H1 (cell line): Measurements from ENCODE around the gene WASF1. TPM values are rescaled to one million over a fixed set of nuclear protein-coding genes. Genes with fewer than 3 reads are reported as not detected.

Experiments
- CTCF ChIA-PET: fragments of 300-600 bp; sonication (Branson Sonifier 250); formaldehyde crosslinking; loops from one replicate; lab custom pipeline; 2021; ENCODE audit not compliant: partially characterized antibody; lab: Charles Lee
- POLR2A ChIA-PET: fragments of 300-600 bp; sonication (Branson Sonifier 250); formaldehyde crosslinking; loops from one replicate; lab custom pipeline; 2021; ENCODE audit warnings: inconsistent platforms; ENCODE audit not compliant: partially characterized antibody; lab: Charles Lee
- DNase-seq, 2 experiments: peaks; one replicate each; pipeline versions ENCODE4 v3.0.0 to v3.0.0-alpha.2; 2010 to 2022; ENCODE audit warnings: low spot score in 2 of 2, low read depth in 1 of 2, mixed read lengths in 1 of 2
- FAIRE-seq: peaks from 2 replicates; lab custom pipeline; 2011; peaks lifted over from hg19 to GRCh38; lab: Jason Lieb, UNC
- H2AFZ ChIP-seq: 2 replicates; pipeline ENCODE4 v1.8.1; 2012; ENCODE audit warnings: low read length, inconsistent platforms
- H2AK5ac ChIP-seq: 2 replicates; pipeline ENCODE4 v1.6.1; 2013; ENCODE audit warnings: low read depth, low read length
- H2BK120ac ChIP-seq: replicated peaks from 2 replicates; pipeline ENCODE3; 2013; ENCODE audit warnings: low read depth, low read length, inconsistent platforms
- H2BK12ac ChIP-seq: 2 replicates; pipeline ENCODE4 v1.6.1; 2013; ENCODE audit warnings: low read depth, low read length
- H2BK15ac ChIP-seq: 2 replicates; pipeline ENCODE4 v1.6.1; 2013; ENCODE audit warnings: low read length
- H2BK20ac ChIP-seq: 2 replicates; pipeline ENCODE4 v1.6.1; 2013; ENCODE audit warnings: low read length
- H2BK5ac ChIP-seq: 2 replicates; pipeline ENCODE4 v1.6.1; 2013; ENCODE audit warnings: low read depth, low read length
- H3K14ac ChIP-seq: 2 replicates; pipeline ENCODE4 v1.6.1; 2013; ENCODE audit warnings: inconsistent platforms; ENCODE audit not compliant: insufficient read length
- H3K18ac ChIP-seq: 2 replicates; pipeline ENCODE4 v1.6.1; 2013; ENCODE audit warnings: low read length; ENCODE audit errors: extremely low read depth
- H3K23ac ChIP-seq: 2 replicates; pipeline ENCODE4 v1.6.1; 2013; ENCODE audit warnings: inconsistent platforms; ENCODE audit not compliant: insufficient read length
- H3K23me2 ChIP-seq: 2 replicates; pipeline ENCODE4 v1.6.1; 2013; ENCODE audit warnings: low read depth, low read length
- H3K27ac ChIP-seq: 2 replicates; pipeline ENCODE4 v1.6.1; 2011; ENCODE audit warnings: low read depth, low read length, inconsistent platforms
- H3K27me3 ChIP-seq, 4 experiments: replicated peaks in 1 of 4; 1 replicate in 1 of 4; 2 replicates in 3 of 4; pipeline versions ENCODE4 v1.6.1 to v1.8.1; 2011 to 2013; ENCODE audit warnings: low read length in 3 of 4, mild to moderate bottlenecking in 3 of 4, inconsistent platforms in 2 of 4, mixed read lengths in 2 of 4, moderate library complexity in 1 of 4; ENCODE audit not compliant: control insufficient read depth in 3 of 4, insufficient read depth in 3 of 4; ENCODE audit errors: extremely low read depth in 1 of 4
- H3K36me3 ChIP-seq, 4 experiments: 2 replicates each; pipeline versions ENCODE4 v1.6.1 to v1.8.1; 2011 to 2013; ENCODE audit warnings: mild to moderate bottlenecking in 4 of 4, low read length in 3 of 4, moderate library complexity in 2 of 4, control low read depth in 1 of 4, inconsistent platforms in 1 of 4; ENCODE audit not compliant: insufficient read depth in 4 of 4, control insufficient read depth in 2 of 4
- H3K4ac ChIP-seq: replicated peaks from 2 replicates; pipeline ENCODE3; 2013; ENCODE audit warnings: low read length, low read depth, mixed read lengths, inconsistent platforms; ENCODE audit not compliant: insufficient read length
- H3K4me1 ChIP-seq, 4 experiments: replicated peaks in 1 of 4; 1 replicate in 1 of 4; 2 replicates in 3 of 4; pipeline versions ENCODE4 v1.6.1 to v1.8.1; 2011 to 2013; ENCODE audit warnings: low read length in 3 of 4, inconsistent platforms in 2 of 4, mixed read lengths in 1 of 4; ENCODE audit not compliant: insufficient read depth in 4 of 4, control insufficient read depth in 3 of 4
- H3K4me2 ChIP-seq, 2 experiments: 2 replicates each; pipeline versions ENCODE4 v1.6.1 to v1.8.1; 2011 to 2013; ENCODE audit warnings: low read depth in 2 of 2, low read length in 2 of 2, control low read depth in 1 of 2, inconsistent platforms in 1 of 2, mild to moderate bottlenecking in 1 of 2; ENCODE audit not compliant: insufficient read depth in 1 of 2
- H3K4me3 ChIP-seq, 4 experiments: fragments of 200-600, 300-600 bp in 1 of 4; sonication (generic), shearing (Covaris generic), sonication (Bioruptor Twin) in 1 of 4; 2 replicates each; pipeline versions ENCODE4 v1.5.1 to v1.8.1; 2011 to 2016; ENCODE audit warnings: low read length in 4 of 4, low read depth in 3 of 4, control low read depth in 2 of 4, inconsistent platforms in 2 of 4, mild to moderate bottlenecking in 2 of 4, mixed read lengths in 1 of 4, moderate library complexity in 1 of 4; ENCODE audit not compliant: insufficient read depth in 2 of 4; ENCODE audit errors: extremely low read depth in 1 of 4
- H3K56ac ChIP-seq: replicated peaks from 2 replicates; pipeline ENCODE3; 2013; ENCODE audit warnings: low read depth, mild to moderate bottlenecking, mixed read lengths, low read length, inconsistent platforms; ENCODE audit not compliant: insufficient read length
- H3K79me1 ChIP-seq: 2 replicates; pipeline ENCODE4 v1.6.1; 2013; ENCODE audit warnings: low read depth, low read length, control low read depth
- H3K79me2 ChIP-seq, 2 experiments: 2 replicates each; pipeline versions ENCODE4 v1.6.1 to v1.8.1; 2012 to 2013; ENCODE audit warnings: low read length in 2 of 2, mild to moderate bottlenecking in 2 of 2, inconsistent platforms in 1 of 2; ENCODE audit not compliant: insufficient read depth in 2 of 2, control insufficient read depth in 1 of 2
- H3K9ac ChIP-seq, 4 experiments: replicated peaks in 1 of 4; 1 replicate in 1 of 4; 2 replicates in 3 of 4; pipeline versions ENCODE4 v1.6.1 to v1.8.1; 2011 to 2013; ENCODE audit warnings: low read depth in 3 of 4, low read length in 3 of 4, control low read depth in 2 of 4, mild to moderate bottlenecking in 2 of 4, moderate library complexity in 2 of 4, inconsistent platforms in 1 of 4; ENCODE audit errors: extremely low read depth in 1 of 4
- H3K9me3 ChIP-seq, 2 experiments: 2 replicates each; pipeline versions ENCODE4 v1.6.1 to v1.8.1; 2012 to 2013; ENCODE audit warnings: mild to moderate bottlenecking in 2 of 2, moderate library complexity in 2 of 2, control low read depth in 1 of 2, inconsistent platforms in 1 of 2, low read depth in 1 of 2, low read length in 1 of 2, mixed read lengths in 1 of 2; ENCODE audit not compliant: insufficient read depth in 2 of 2
- H4K20me1 ChIP-seq, 2 experiments: replicated peaks in 1 of 2; 2 replicates each; pipeline versions ENCODE3 to v1.8.1; 2011 to 2013; ENCODE audit warnings: inconsistent platforms in 2 of 2, low read length in 2 of 2, mild to moderate bottlenecking in 1 of 2; ENCODE audit not compliant: insufficient read depth in 2 of 2, control insufficient read depth in 1 of 2
- H4K5ac ChIP-seq: 2 replicates; pipeline ENCODE4 v1.6.1; 2013; ENCODE audit warnings: low read length, low read depth, mixed read lengths, inconsistent platforms; ENCODE audit not compliant: insufficient read length
- H4K8ac ChIP-seq: 2 replicates; pipeline ENCODE4 v1.8.0; 2013; ENCODE audit warnings: mild to moderate bottlenecking, moderate library complexity, low read length, inconsistent platforms; ENCODE audit not compliant: insufficient read depth; ENCODE audit errors: extremely low read depth
- H4K91ac ChIP-seq: replicated peaks from 2 replicates; pipeline ENCODE3; 2013; ENCODE audit warnings: low read length, mixed read lengths, inconsistent platforms; ENCODE audit not compliant: insufficient read length
- BCL11A ChIP-seq, 2 experiments: IDR thresholded peaks; one replicate each; pipeline ENCODE4 v1.6.1; 2011; ENCODE audit warnings: low read depth in 2 of 2, low read length in 2 of 2, mild to moderate bottlenecking in 2 of 2
- CTBP2 ChIP-seq: IDR thresholded peaks from 2 replicates; pipeline ENCODE4 v1.7.0; 2011; ENCODE audit warnings: borderline replicate concordance, mild to moderate bottlenecking, moderate library complexity, mixed read lengths, low read length; ENCODE audit not compliant: insufficient read depth, insufficient read length
- CTCF ChIP-seq, 3 experiments: IDR thresholded peaks; 1 replicate in 2 of 3; 2 replicates in 1 of 3; pipeline versions ENCODE4 v1.5.1 to v1.6.1; 2011; ENCODE audit warnings: low read length in 3 of 3, mild to moderate bottlenecking in 3 of 3, inconsistent platforms in 2 of 3, low read depth in 1 of 3, moderate library complexity in 1 of 3; ENCODE audit not compliant: insufficient read depth in 1 of 3; ENCODE audit errors: control extremely low read depth in 1 of 3
- E2F6 ChIP-seq: IDR thresholded peaks from 2 replicates; pipeline ENCODE4 v1.6.1; 2012; ENCODE audit warnings: inconsistent platforms
- GABPA ChIP-seq: IDR thresholded peaks from 2 replicates; pipeline ENCODE4 v1.6.1; 2011; ENCODE audit warnings: mild to moderate bottlenecking, low read length, moderate library complexity, borderline replicate concordance; ENCODE audit not compliant: insufficient read depth
- JUND ChIP-seq: IDR thresholded peaks from 2 replicates; pipeline ENCODE4 v1.6.1; 2011; ENCODE audit warnings: mild to moderate bottlenecking, improper control_type of control experiment, low read length
- SIN3A ChIP-seq, 2 experiments: IDR thresholded peaks in 1 of 2; conservative IDR thresholded peaks in 1 of 2; 2 replicates each; pipeline ENCODE4 v1.6.1; 2011 to 2012; ENCODE audit warnings: low read length in 2 of 2, improper control_type of control experiment in 1 of 2, low read depth in 1 of 2, mild to moderate bottlenecking in 1 of 2
- SIRT6 ChIP-seq: IDR thresholded peaks from one replicate; pipeline ENCODE4 v1.7.1; 2012; ENCODE audit warnings: low read length, inconsistent platforms
- SRF ChIP-seq: IDR thresholded peaks from 2 replicates; pipeline ENCODE4 v1.6.1; 2011; ENCODE audit warnings: mild to moderate bottlenecking, low read depth, low read length, moderate library complexity
- WGBS, 2 experiments: shearing (Covaris generic) in 1 of 2; methylation state at CpG; one replicate each; pipeline versions ENCODE4 v1.1.6 to v1.1.7; 2013 to 2015; ENCODE audit warnings: low lambda C conversion rate in 2 of 2, mixed read lengths in 2 of 2, inconsistent platforms in 1 of 2, low coverage in 1 of 2, missing lambda C conversion rate in 1 of 2; ENCODE audit not compliant: insufficient replicate concordance in 2 of 2, insufficient coverage in 1 of 2, insufficient read length in 1 of 2; ENCODE audit errors: extremely low coverage in 1 of 2, missing lambda C conversion rate in 1 of 2; 5-methylcytosine and 5-hydroxymethylcytosine counted together
- polyA plus RNA-seq, 7 experiments: library from polyadenylated mRNA; depleted of rRNA in 3 of 7; stranded (reverse) in 5 of 7; unstranded in 2 of 7; fragments of >200 nt in 5 of 7; fragments of 200-250 nt in 2 of 7; gene quantifications; 1 replicate in 5 of 7; 2 replicates in 1 of 7; 4 replicates in 1 of 7; pipeline versions ENCODE4 v1.2.1 to v1.2.3, GENCODE V29; 2011 to 2013; ENCODE audit warnings: missing spikeins in 2 of 7, mixed read lengths in 2 of 7
- total RNA-seq: library from RNA; stranded (reverse); fragmentation: NEBNext Ultra II Directional; extraction: Animal tissue kit (Norgen Biotek cat#: 25700); gene quantifications from 2 replicates; pipeline ENCODE4 v1.2.1, GENCODE V29; 2021

Gene WASF1
- total and polyA plus RNA-seq, 2 of the 8 experiments (the other 6 are each of a cell fraction or from before 2014, with no cell fraction given), result 37.6 to 39.9 TPM

GRCh38 chr6:110085285-110085684, 94.2 kb downstream of the WASF1 start:
- DNase-seq (no peak), FAIRE-seq (no peak)
- H3K36me3 ChIP-seq, result no peaks in the 10 kb centered on the region
- H3K4me3 ChIP-seq, result no peak overlapping the region
- H4K8ac ChIP-seq, result no peak overlapping the region
- no peak overlapping the region for H3K4me2 ChIP-seq
- no peak overlapping the region for H2BK15ac ChIP-seq
- no peaks in the 10 kb centered on the region for H4K20me1 ChIP-seq
- H3K79me1 ChIP-seq, result no peaks in the 10 kb centered on the region
- no peak overlapping the region for H3K23ac ChIP-seq
- H2BK20ac ChIP-seq, result no peak overlapping the region
- H3K9me3 ChIP-seq, result no peaks in the 10 kb centered on the region
- POLR2A ChIA-PET, result interaction anchor here (0.6 kb wide), 1 partner anchor 130 kb away, joined by 3 read pairs; no protein-coding TSS in a partner anchor
- no peak overlapping the region for H3K4ac ChIP-seq
- CTCF ChIA-PET, result interaction anchor here (0.8 to 1.5 kb wide), 3 partner anchors 11 to 99 kb away, joined by 3 to 4 read pairs (median 3); no protein-coding TSS in a partner anchor
- no peak overlapping the region for H2AK5ac ChIP-seq
- H3K79me2 ChIP-seq, result no peaks in the 10 kb centered on the region
- no peak overlapping the region for H4K91ac ChIP-seq
- H3K27me3 ChIP-seq, result no peaks in the 10 kb centered on the region
- H3K23me2 ChIP-seq, result no peaks in the 10 kb centered on the region
- 83% methylated on average over 2 of the region's 2 CpGs; no CpG with 5 or more reads in 1 of the 2 experiments for WGBS, 2 experiments
- H3K27ac ChIP-seq, result no peak overlapping the region
- H3K18ac ChIP-seq, result no peak overlapping the region
- H3K9ac ChIP-seq, result no peak overlapping the region
- no peak overlapping the region for H3K56ac ChIP-seq
- H4K5ac ChIP-seq, result no peak overlapping the region
- H2AFZ ChIP-seq, result no peak overlapping the region
- no peak overlapping the region for H2BK120ac ChIP-seq
- H2BK12ac ChIP-seq, result no peak overlapping the region
- no peak overlapping the region for H3K14ac ChIP-seq
- H3K4me1 ChIP-seq, result no peaks in the 10 kb centered on the region
- no peak overlapping the region for H2BK5ac ChIP-seq
- TF ChIP-seq JUND (no peak), SIRT6 (no peak), E2F6 (no peak), CTBP2 (no peak), SRF (no peak), GABPA (no peak), CTCF (IDR thresholded peaks at IDR 0.05; ENCODE audit: control extremely low read depth in 1 of 3, insufficient read depth in 1 of 3, low read depth in 1 of 3, low read length in 3 of 3) (no peak), SIN3A (conservative IDR thresholded peaks at IDR 0.05 in 1 of 2, IDR thresholded peaks at IDR 0.05 in 1 of 2; ENCODE audit: low read depth in 1 of 2, low read length in 2 of 2) (no peak), BCL11A (IDR thresholded peaks at IDR 0.05; ENCODE audit: low read depth in 2 of 2, low read length in 2 of 2) (no peak)
